CD4-positive, CD25-positive, alpha-beta regulatory T cell (primary cell): Measurements from ENCODE around the gene LCK. TPM values are rescaled to one million over a fixed set of nuclear protein-coding genes. Genes with fewer than 3 reads are reported as not detected.

ENCODE experiments used
- ATAC-seq, 2 donors: fragments of 150-1000 bp; cut with Tn5 transposase; one replicate each; pipeline ENCODE4 v1.10.0; 2021; ENCODE audit warnings: low read depth in 2 of 2, moderate number of reproducible peaks in 2 of 2, moderate library complexity in 1 of 2
- DNase-seq, 3 donors: peaks; one replicate each; pipeline versions ENCODE4 v3.0.0 to v3.0.0-alpha.2; 2012 to 2022; ENCODE audit warnings: mixed read lengths in 1 of 3
- H3K27ac ChIP-seq: one replicate; pipeline ENCODE4 v1.7.0; 2013; ENCODE audit warnings: mild to moderate bottlenecking, low read length; ENCODE audit not compliant: insufficient read depth, poor library complexity, severe bottlenecking
- H3K27me3 ChIP-seq: one replicate; pipeline ENCODE4 v1.7.0; 2013; ENCODE audit warnings: low read length; ENCODE audit not compliant: control insufficient read depth, insufficient read depth
- H3K36me3 ChIP-seq: one replicate; pipeline ENCODE4 v1.7.0; 2013; ENCODE audit warnings: mild to moderate bottlenecking, low read length, moderate library complexity; ENCODE audit not compliant: control insufficient read depth, insufficient read depth
- H3K4me1 ChIP-seq: 2 replicates; pipeline ENCODE4 v1.7.0; 2013; ENCODE audit warnings: mild to moderate bottlenecking, low read length; ENCODE audit not compliant: insufficient read depth, control insufficient read depth, poor library complexity, severe bottlenecking
- H3K4me3 ChIP-seq: one replicate; pipeline ENCODE4 v1.7.0; 2013; ENCODE audit warnings: low read depth, mild to moderate bottlenecking, low read length, moderate library complexity
- H3K9me3 ChIP-seq, 2 experiments: 1 replicate in 1 of 2; 2 replicates in 1 of 2; pipeline ENCODE4 v1.7.0; 2013; ENCODE audit warnings: low read length in 2 of 2, mild to moderate bottlenecking in 1 of 2, moderate library complexity in 1 of 2; ENCODE audit not compliant: control insufficient read depth in 2 of 2
- H3K27ac Mint-ChIP-seq, 3 donors: one replicate each; pipeline ENCODE4 v1.8.0; 2020 to 2022; ENCODE audit warnings: mild to moderate bottlenecking in 3 of 3, mixed read lengths in 3 of 3, moderate library complexity in 2 of 3
- H3K27me3 Mint-ChIP-seq: one replicate; pipeline ENCODE4 v1.8.0; 2022; ENCODE audit warnings: mild to moderate bottlenecking, mixed read lengths
- H3K36me3 Mint-ChIP-seq: one replicate; pipeline ENCODE4 v1.8.0; 2020; ENCODE audit warnings: mixed read lengths
- H3K4me1 Mint-ChIP-seq, 4 donors: one replicate each; pipeline ENCODE4 v1.8.0; 2020 to 2022; ENCODE audit warnings: mixed read lengths in 4 of 4, mild to moderate bottlenecking in 1 of 4
- H3K4me3 Mint-ChIP-seq, 4 donors: one replicate each; pipeline ENCODE4 v1.8.0; 2020 to 2022; ENCODE audit warnings: mild to moderate bottlenecking in 4 of 4, mixed read lengths in 4 of 4, moderate library complexity in 3 of 4
- H3K9me3 Mint-ChIP-seq, 7 donors: one replicate each; pipeline ENCODE4 v1.8.0; 2020 to 2022; ENCODE audit warnings: mixed read lengths in 7 of 7, mild to moderate bottlenecking in 3 of 7, moderate library complexity in 2 of 7
- polyA plus RNA-seq, 4 donors: library from polyadenylated mRNA; unstranded; fragments of 300-500 nt; fragmentation: Illumina TruSeq; gene quantifications; one replicate each; pipeline ENCODE4 v1.2.3, GENCODE V29; 2021
- total RNA-seq: library from RNA; stranded (reverse); gene quantifications from one replicate; pipeline ENCODE4 v1.2.3, GENCODE V29; 2022

The LCK gene
- total RNA-seq (388 TPM), polyA plus RNA-seq (1,000 to 10,000 TPM in 2 of 4 donors, 100 to 1,000 TPM in 2; 968 to 1,114 (median 1,027) TPM)

GRCh38 chr1:32250893-32251716 is at the start of gene LCK:
LCK (plus strand) TSS chr1:32251265; CDS start chr1:32274330, 23,065 bp downstream.
- H3K27me3 ChIP-seq, result no peaks in the 10 kb centered on the region
- peaks cover 80% of the 10 kb centered on the region for H3K4me1 ChIP-seq
- peak within 1 kb of the TSS; percentile 99 for H3K4me3 ChIP-seq
- H3K4me3 Mint-ChIP-seq, result peak within 1 kb of the TSS; percentile 97 to 100 (median 99)
- H3K9me3 Mint-ChIP-seq, result peaks cover 0 to 5% (median 0%) of the 10 kb centered on the region in 7 donors
- H3K36me3 Mint-ChIP-seq, result peaks cover 24% of the 10 kb centered on the region
- H3K27me3 Mint-ChIP-seq, result no peaks in the 10 kb centered on the region
- peak within 1 kb of the TSS; percentile 99 to 100 (median 99) for H3K27ac Mint-ChIP-seq
- H3K9me3 ChIP-seq, result no peaks in the 10 kb centered on the region
- ATAC-seq, result peak; percentile 21 to 35
- H3K36me3 ChIP-seq, result no peaks in the 10 kb centered on the region
- peak within 1 kb of the TSS; percentile 94 for H3K27ac ChIP-seq
- peak; percentile 40 to 87 (median 67) for DNase-seq
- H3K4me1 Mint-ChIP-seq, result peaks cover 13 to 56% (median 32%) of the 10 kb centered on the region in 4 donors

GRCh38 chr1:32204943-32205361 is 46.1 kb upstream of the LCK start:
- Histone ChIP-seq H3K4me3 (no peak overlapping the region), H3K9me3 (no peaks in the 10 kb centered on the region), H3K27ac (peak overlapping the region; percentile 60), H3K27me3 (no peaks in the 10 kb centered on the region), H3K36me3 (no peaks in the 10 kb centered on the region), H3K4me1 (peaks cover 43% of the 10 kb centered on the region)
- H3K36me3 Mint-ChIP-seq, result no peaks in the 10 kb centered on the region
- H3K27me3 Mint-ChIP-seq, result no peaks in the 10 kb centered on the region
- peak overlapping the region; percentile 65 to 96 (median 93) for H3K4me3 Mint-ChIP-seq
- DNase-seq (no peak), ATAC-seq (no peak)
- no peaks in the 10 kb centered on the region for H3K9me3 Mint-ChIP-seq
- peaks cover 0 to 47% (median 27%) of the 10 kb centered on the region in 4 donors for H3K4me1 Mint-ChIP-seq
- peak overlapping the region in 2 of 3 donors; percentile 92 for H3K27ac Mint-ChIP-seq

- no peaks in the 10 kb centered on the region for H3K9me3 Mint-ChIP-seq
- DNase-seq, result peak; percentile 83 to 87 (median 84)
- Histone ChIP-seq H3K4me1 (peaks cover 37% of the 10 kb centered on the region), H3K9me3 (no peaks in the 10 kb centered on the region), H3K27me3 (no peaks in the 10 kb centered on the region), H3K27ac (peak within 1 kb of the TSS; percentile 60), H3K4me3 (peak within 1 kb of the TSS; percentile 65), H3K36me3 (no peaks in the 10 kb centered on the region)
- H3K27ac Mint-ChIP-seq, result peak within 1 kb of the TSS; percentile 75 to 92 (median 92)
- peak within 1 kb of the TSS; percentile 86 to 96 (median 93) for H3K4me3 Mint-ChIP-seq
- H3K4me1 Mint-ChIP-seq, result peaks cover 0 to 42% (median 23%) of the 10 kb centered on the region in 4 donors
- H3K27me3 Mint-ChIP-seq, result no peaks in the 10 kb centered on the region
- ATAC-seq, result peak; percentile 66 to 67
- H3K36me3 Mint-ChIP-seq, result no peaks in the 10 kb centered on the region
Measured at GRCh38 chr1:32205401-32206370, 45.4 kb upstream of the LCK start, which contains the start of gene IQCC. IQCC (plus strand) TSS chr1:32205671; CDS start chr1:32205682, 11 bp downstream.

- Histone ChIP-seq H3K9me3 (no peaks in the 10 kb centered on the region), H3K4me1 (peaks cover 18% of the 10 kb centered on the region), H3K36me3 (no peaks in the 10 kb centered on the region), H3K27ac (no peak overlapping the region), H3K27me3 (no peaks in the 10 kb centered on the region), H3K4me3 (no peak overlapping the region)
- DNase-seq (no peak), ATAC-seq (no peak)
- Mint-ChIP-seq H3K36me3 (no peaks in the 10 kb centered on the region), H3K27ac (no peak overlapping the region), H3K4me1 (peaks cover 0 to 24% (median 7%) of the 10 kb centered on the region in 4 donors), H3K9me3 (no peaks in the 10 kb centered on the region), H3K27me3 (no peaks in the 10 kb centered on the region), H3K4me3 (peak overlapping the region in 2 of 4 donors; percentile 21 to 47)
Measured at GRCh38 chr1:32208469-32208868, 42.6 kb upstream of the LCK start.

- Mint-ChIP-seq H3K27ac (no peak within 1 kb of the TSS), H3K9me3 (no peaks in the 10 kb centered on the region), H3K27me3 (no peaks in the 10 kb centered on the region), H3K36me3 (no peaks in the 10 kb centered on the region), H3K4me3 (peak within 1 kb of the TSS in 3 of 4 donors; percentile 21 to 63 (median 63)), H3K4me1 (peaks cover 0 to 22% (median 7%) of the 10 kb centered on the region in 4 donors)
- Histone ChIP-seq H3K9me3 (no peaks in the 10 kb centered on the region), H3K27ac (no peak within 1 kb of the TSS), H3K4me1 (peaks cover 18% of the 10 kb centered on the region), H3K36me3 (no peaks in the 10 kb centered on the region), H3K27me3 (no peaks in the 10 kb centered on the region), H3K4me3 (no peak within 1 kb of the TSS)
- no peak for ATAC-seq
- DNase-seq, result no peak
Measured at GRCh38 chr1:32208891-32209328, 42.2 kb upstream of the LCK start, which contains the start of gene DCDC2B. DCDC2B (plus strand) TSS chr1:32209089; CDS start chr1:32209094, 5 bp downstream.

GRCh38 chr1:32215629-32216480 is 35.2 kb upstream of the LCK start:
- Mint-ChIP-seq H3K27ac (peak overlapping the region in 2 of 3 donors; percentile 43 to 73), H3K4me3 (peak overlapping the region in 2 of 4 donors; percentile 21 to 82), H3K9me3 (no peaks in the 10 kb centered on the region), H3K4me1 (peaks cover 5 to 33% (median 13%) of the 10 kb centered on the region in 4 donors), H3K36me3 (peaks cover 14% of the 10 kb centered on the region), H3K27me3 (no peaks in the 10 kb centered on the region)
- Histone ChIP-seq H3K9me3 (no peaks in the 10 kb centered on the region), H3K27ac (no peak overlapping the region), H3K36me3 (peaks cover 20% of the 10 kb centered on the region), H3K4me3 (no peak overlapping the region), H3K4me1 (peaks cover 18% of the 10 kb centered on the region), H3K27me3 (no peaks in the 10 kb centered on the region)
- DNase-seq (peak; percentile 32 to 67 (median 53)), ATAC-seq (peak; percentile 75 to 79)
